CD4-positive, alpha-beta T cell (primary cell): ENCODE data around the gene RIMS3. TPM values are rescaled to one million over a fixed set of nuclear protein-coding genes. Genes with fewer than 3 reads are reported as not detected.
A peak's percentile ranks its signal among the peaks of the same experiment; 100 is the strongest.
"Not testable (repeated sequence)": the region's sequence is repeated elsewhere in the genome, so short reads cannot be mapped to it uniquely, and the experiment has no call there.

Experiments
- ATAC-seq: fragments of 200-7000 bp; cut with Tn5 transposase; one replicate; pipeline ENCODE4 v1.10.0; 2022; ENCODE audit warnings: mild to moderate bottlenecking; ENCODE audit not compliant: poor library complexity
- CTCF ChIA-PET: fragments of 350-600 bp; sonication (Branson Sonifier 250); formaldehyde crosslinking; loops from one replicate; lab custom pipeline; 2021; ENCODE audit warnings: antibody characterized with exemption, inconsistent platforms; lab: Charles Lee
- POLR2A ChIA-PET: fragments of 350-600 bp; sonication (Branson Sonifier 250); formaldehyde crosslinking; loops from one replicate; lab custom pipeline; 2021; ENCODE audit warnings: antibody characterized with exemption, inconsistent platforms; lab: Charles Lee
- DNase-seq, 14 experiments: peaks; one replicate each; pipeline ENCODE4 v3.0.0-alpha.2; 2013 to 2020; ENCODE audit warnings: mixed read lengths in 2 of 14
- H3K27ac ChIP-seq, 2 donors: one replicate each; pipeline versions ENCODE4 v1.5.1 to v1.7.0; 2013; ENCODE audit warnings: low read length in 2 of 2, low read depth in 1 of 2, mild to moderate bottlenecking in 1 of 2
- H3K27me3 ChIP-seq, 2 experiments: 1 replicate in 1 of 2; 2 replicates in 1 of 2; pipeline versions ENCODE4 v1.6.1 to v1.7.0; 2013; ENCODE audit warnings: low read length in 2 of 2, control low read depth in 1 of 2, mild to moderate bottlenecking in 1 of 2, moderate library complexity in 1 of 2; ENCODE audit not compliant: insufficient read depth in 2 of 2, control insufficient read depth in 1 of 2
- H3K36me3 ChIP-seq: one replicate; pipeline ENCODE4 v1.6.1; 2013; ENCODE audit warnings: low read length, control low read depth; ENCODE audit not compliant: insufficient read depth
- H3K4me1 ChIP-seq: one replicate; pipeline ENCODE4 v1.6.1; 2013; ENCODE audit warnings: low read length, control low read depth; ENCODE audit not compliant: insufficient read depth
- H3K4me3 ChIP-seq: one replicate; pipeline ENCODE4 v1.5.1; 2013; ENCODE audit warnings: mild to moderate bottlenecking, low read length, moderate library complexity
- H3K9me3 ChIP-seq, 2 experiments: 1 replicate in 1 of 2; 2 replicates in 1 of 2; pipeline versions ENCODE4 v1.6.1 to v1.7.0; 2013; ENCODE audit warnings: low read length in 2 of 2, mild to moderate bottlenecking in 2 of 2, control low read depth in 1 of 2, moderate library complexity in 1 of 2; ENCODE audit not compliant: control insufficient read depth in 1 of 2, insufficient read depth in 1 of 2
- H3K27ac Mint-ChIP-seq: one replicate; pipeline ENCODE4 v1.8.0; 2020; ENCODE audit warnings: mixed read lengths
- H3K27me3 Mint-ChIP-seq: one replicate; pipeline ENCODE4 v1.8.0; 2021; ENCODE audit warnings: mixed read lengths
- H3K36me3 Mint-ChIP-seq: one replicate; pipeline ENCODE4 v1.8.0; 2021; ENCODE audit warnings: low read depth, mixed read lengths
- H3K4me1 Mint-ChIP-seq: one replicate; pipeline ENCODE4 v1.8.0; 2021; ENCODE audit warnings: low read depth, mixed read lengths
- H3K4me3 Mint-ChIP-seq: one replicate; pipeline ENCODE4 v1.8.0; 2020; ENCODE audit warnings: mild to moderate bottlenecking, mixed read lengths
- H3K9me3 Mint-ChIP-seq: one replicate; pipeline ENCODE4 v1.8.0; 2020; ENCODE audit warnings: mixed read lengths
- CTCF ChIP-seq: fragments of 200-600 bp; IDR thresholded peaks from one replicate; pipeline ENCODE4 v1.8.0; 2022; ENCODE audit warnings: antibody characterized with exemption, mild to moderate bottlenecking
- intact Hi-C, 2 experiments: fragments of 100-400 bp; cut with DNase I in 1 of 2; cut with micrococcal nuclease in 1 of 2; formaldehyde crosslinking; loops; one replicate each; pipeline versions ENCODE4 v1.15.1 to v1.9.0; 2023 to 2025; cut with DNase I, micrococcal nuclease
- total RNA-seq, 174 experiments: library from RNA in 2 of 174; stranded (reverse) in 2 of 174; gene quantifications; one replicate each; pipeline ENCODE4 v1.2.3 and lab custom pipeline; 2021 to 2026

The RIMS3 gene
- total RNA-seq, 2 experiments from 2014 or later: 0.99 to 1.1 TPM

- H3K4me1 ChIP-seq: no peaks in the 10 kb centered on the region
- no peak overlapping the region for H3K27ac Mint-ChIP-seq
- ChIA-PET POLR2A (no interaction called here), CTCF (no interaction called here)
- no peaks in the 10 kb centered on the region for H3K36me3 Mint-ChIP-seq
- H3K27me3 ChIP-seq: no peaks in the 10 kb centered on the region
- no peak overlapping the region for H3K4me3 ChIP-seq
- no peaks in the 10 kb centered on the region for H3K4me1 Mint-ChIP-seq
- TF ChIP-seq CTCF: no peak
- no peaks in the 10 kb centered on the region for H3K36me3 ChIP-seq
- no peak overlapping the region for H3K27ac ChIP-seq
- H3K4me3 Mint-ChIP-seq: no peak overlapping the region
- H3K9me3 ChIP-seq: no peaks in the 10 kb centered on the region
- H3K9me3 Mint-ChIP-seq: no peaks in the 10 kb centered on the region
- intact Hi-C loops: no loop called here
- H3K27me3 Mint-ChIP-seq: no peaks in the 10 kb centered on the region
- no peak for DNase-seq
- no peak for ATAC-seq
Observed at GRCh38 chr1:40583980-40584379, 81.5 kb downstream of the RIMS3 start.

- H3K36me3 ChIP-seq: no peaks in the 10 kb centered on the region
- no peaks in the 10 kb centered on the region for H3K4me1 ChIP-seq
- H3K4me3 Mint-ChIP-seq: no peak overlapping the region
- H3K27ac ChIP-seq: no peak overlapping the region
- H3K27me3 ChIP-seq: no peaks in the 10 kb centered on the region
- H3K27me3 Mint-ChIP-seq: no peaks in the 10 kb centered on the region
- peaks cover under 1% of the 10 kb centered on the region for H3K9me3 Mint-ChIP-seq
- no peaks in the 10 kb centered on the region for H3K4me1 Mint-ChIP-seq
- ChIA-PET POLR2A (interaction anchor here (0.8 kb wide), 1 partner anchor 1389 kb away, joined by 3 read pairs; no protein-coding TSS in a partner anchor), CTCF (no interaction called here)
- no peak overlapping the region for H3K4me3 ChIP-seq
- no peak for TF ChIP-seq CTCF
- no peak overlapping the region for H3K27ac Mint-ChIP-seq
- intact Hi-C loops: no loop called here
- DNase-seq (no peak), ATAC-seq (no peak)
- H3K9me3 ChIP-seq: no peaks in the 10 kb centered on the region
- H3K36me3 Mint-ChIP-seq: no peaks in the 10 kb centered on the region
Observed at GRCh38 chr1:40582116-40582515, 83.4 kb downstream of the RIMS3 start.

- Histone ChIP-seq H3K4me1 (no peaks in the 10 kb centered on the region), H3K4me3 (no peak overlapping the region), H3K9me3 (no peaks in the 10 kb centered on the region), H3K36me3 (no peaks in the 10 kb centered on the region), H3K27ac (no peak overlapping the region), H3K27me3 (no peaks in the 10 kb centered on the region)
- ATAC-seq (no peak), DNase-seq (no peak)
- intact Hi-C loops: no loop called here
- H3K4me1 Mint-ChIP-seq: no peaks in the 10 kb centered on the region
- TF ChIP-seq CTCF: no peak
- H3K9me3 Mint-ChIP-seq: peaks cover 3% of the 10 kb centered on the region
- no peak overlapping the region for H3K4me3 Mint-ChIP-seq
- peaks cover 5% of the 10 kb centered on the region for H3K27me3 Mint-ChIP-seq
- ChIA-PET CTCF (no interaction called here), POLR2A (no interaction called here)
- H3K36me3 Mint-ChIP-seq: no peaks in the 10 kb centered on the region
- H3K27ac Mint-ChIP-seq: no peak overlapping the region
Observed at GRCh38 chr1:40575336-40575735, 90.1 kb downstream of the RIMS3 start.

GRCh38 chr1:40574805-40575204 is 90.7 kb downstream of the RIMS3 start:
- CTCF ChIA-PET, H3K27ac ChIP-seq, H3K4me1 ChIP-seq, intact Hi-C loops, H3K4me3 ChIP-seq, POLR2A ChIA-PET, H3K27ac Mint-ChIP-seq, H3K9me3 Mint-ChIP-seq, H3K4me1 Mint-ChIP-seq, ATAC-seq, H3K27me3 ChIP-seq, H3K9me3 ChIP-seq, H3K36me3 Mint-ChIP-seq, H3K36me3 ChIP-seq, H3K4me3 Mint-ChIP-seq, H3K27me3 Mint-ChIP-seq: not testable (repeated sequence)
- DNase-seq: peak in 2 of 14 experiments; percentile 39 to 56
